Panc1 (cell line): ENCODE measurements around the gene MYH7. TPM values are rescaled to one million over a fixed set of nuclear protein-coding genes. Genes with fewer than 3 reads are reported as not detected.

Experiments
- ATAC-seq: fragments of 200-7000 bp; cut with Tn5 transposase; 2 replicates; pipeline ENCODE4 v1.9.1; 2020; ENCODE audit warnings: mild to moderate bottlenecking, moderate library complexity
- BruUV-seq: library from RNA; stranded (reverse); fragments of 400-500 nt; replicated peaks from 2 replicates; lab custom pipeline; 2021; lab: Mats Ljungman, UMichigan
- CTCF ChIA-PET: fragments of 300-600 bp; sonication (Branson Sonifier 250); formaldehyde crosslinking; loops from one replicate; lab custom pipeline; 2022; ENCODE audit warnings: antibody characterized with exemption; lab: Charles Lee
- POLR2A ChIA-PET: fragments of 300-600 bp; sonication (Branson Sonifier 250); formaldehyde crosslinking; loops from one replicate; lab custom pipeline; 2022; ENCODE audit warnings: antibody characterized with exemption; lab: Charles Lee
- DNase-seq: peaks from one replicate; pipeline ENCODE4 v3.0.0-alpha.2; 2010; ENCODE audit warnings: low read depth, low spot score
- H3K27ac ChIP-seq: 2 replicates; pipeline ENCODE4 v1.5.1; 2011; ENCODE audit warnings: mild to moderate bottlenecking, low read length, inconsistent platforms
- H3K27me3 ChIP-seq: fragments of 200-500 bp; sonication (Bioruptor generic); 2 replicates; pipeline ENCODE4 v1.6.0; 2014; ENCODE audit warnings: low read length, inconsistent platforms; ENCODE audit not compliant: control insufficient read depth, insufficient read depth
- H3K36me3 ChIP-seq: fragments of 200-500 bp; sonication (Bioruptor generic); 2 replicates; pipeline ENCODE4 v1.5.1; 2014; ENCODE audit warnings: inconsistent platforms, mild to moderate bottlenecking, low read length, moderate library complexity; ENCODE audit not compliant: control insufficient read depth, insufficient read depth
- H3K4me1 ChIP-seq: 2 replicates; pipeline ENCODE4 v1.5.1; 2011; ENCODE audit warnings: inconsistent platforms, mild to moderate bottlenecking, low read length, moderate library complexity; ENCODE audit not compliant: control insufficient read depth, insufficient read depth
- H3K4me3 ChIP-seq, 2 experiments: 2 replicates each; pipeline ENCODE4 v1.5.1; 2011 to 2012; ENCODE audit warnings: low read depth in 2 of 2, low read length in 2 of 2, mild to moderate bottlenecking in 2 of 2, inconsistent platforms in 1 of 2, moderate library complexity in 1 of 2
- H3K9me3 ChIP-seq: fragments of 200-500 bp; sonication (Bioruptor generic); 2 replicates; pipeline ENCODE4 v1.5.1; 2014; ENCODE audit warnings: low read depth, mild to moderate bottlenecking, inconsistent platforms, low read length, moderate library complexity; ENCODE audit not compliant: control insufficient read depth, insufficient read depth
- CTCF ChIP-seq: fragments of 450-650 bp; IDR thresholded peaks from 2 replicates; pipeline ENCODE4 v1.5.1; 2017; ENCODE audit warnings: mild to moderate bottlenecking
- POLR2AphosphoS5 ChIP-seq: IDR thresholded peaks from 2 replicates; pipeline ENCODE4 v1.6.1; 2012; ENCODE audit warnings: mild to moderate bottlenecking, low read depth, low read length, moderate library complexity
- REST ChIP-seq, 2 experiments: IDR thresholded peaks; 2 replicates each; pipeline ENCODE4 v1.6.1; 2011 to 2012; ENCODE audit warnings: low read depth in 2 of 2, control low read depth in 1 of 2, low read length in 1 of 2, mild to moderate bottlenecking in 1 of 2, moderate library complexity in 1 of 2; ENCODE audit not compliant: insufficient read depth in 1 of 2
- SIN3A ChIP-seq: IDR thresholded peaks from 2 replicates; pipeline ENCODE4 v1.6.1; 2012; ENCODE audit warnings: low read depth, mild to moderate bottlenecking, low read length, moderate library complexity, borderline replicate concordance; ENCODE audit not compliant: insufficient read depth
- TCF7L2 ChIP-seq: IDR thresholded peaks from 2 replicates; pipeline ENCODE4 v1.6.1; 2011; ENCODE audit warnings: mild to moderate bottlenecking, low read depth, low read length, inconsistent platforms
- in situ Hi-C: cut with HindIII; loops from 2 replicates; pipeline ENCODE4 v1.10.0; 2016; ENCODE audit warnings: low sequenced_read_pairs, low pct_unique_long_range_greater_than_20kb
- intact Hi-C: fragments of 100-400 bp; cut with micrococcal nuclease; formaldehyde crosslinking; loops from one replicate; pipeline ENCODE4 v1.10.0; 2022; ENCODE audit not compliant: unreplicated experiment
- total RNA-seq: library from RNA; stranded (reverse); gene quantifications from one replicate; pipeline ENCODE4 v1.2.1, GENCODE V29; 2021; ENCODE audit not compliant: unreplicated experiment

Gene MYH7
- total RNA-seq, 1 experiment from 2014 or later = not detected

DNA sequence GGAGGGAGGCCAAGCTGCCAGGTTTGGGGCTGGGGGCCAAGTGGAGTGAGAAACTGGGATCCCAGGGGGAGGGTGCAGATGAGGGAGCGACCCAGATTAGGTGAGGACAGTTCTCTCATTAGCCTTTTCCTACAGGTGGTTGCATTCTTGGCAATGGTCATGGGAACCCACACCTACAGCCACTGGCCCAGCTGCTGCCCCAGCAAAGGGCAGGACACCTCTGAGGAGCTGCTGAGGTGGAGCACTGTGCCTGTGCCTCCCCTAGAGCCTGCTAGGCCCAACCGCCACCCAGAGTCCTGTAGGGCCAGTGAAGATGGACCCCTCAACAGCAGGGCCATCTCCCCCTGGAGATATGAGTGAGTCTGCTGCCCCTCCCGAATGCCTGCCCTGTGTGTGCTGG lies 62.4 kb downstream of the MYH7 start:
- Histone ChIP-seq H3K36me3 (no peaks in the 10 kb centered on the region), H3K4me3 (no peak overlapping the region), H3K27me3 (no peaks in the 10 kb centered on the region), H3K27ac (no peak overlapping the region), H3K4me1 (no peaks in the 10 kb centered on the region), H3K9me3 (no peaks in the 10 kb centered on the region)
- no peak for ATAC-seq
- POLR2A ChIA-PET = no interaction called here
- intact Hi-C loops = no loop called here
- no TSS peak for BruUV-seq
- no peak for DNase-seq
- TF ChIP-seq TCF7L2 (no peak), POLR2AphosphoS5 (no peak), SIN3A (no peak), REST (IDR thresholded peaks at IDR 0.05; ENCODE audit: insufficient read depth in 1 of 2, low read depth in 2 of 2, low read length in 1 of 2) (no peak), CTCF (no peak)
- CTCF ChIA-PET = interaction anchor here (0.7 kb wide), 1 partner anchor 240 kb away, joined by 3 read pairs; no protein-coding TSS in a partner anchor
- in situ Hi-C loops = no loop called here

DNA sequence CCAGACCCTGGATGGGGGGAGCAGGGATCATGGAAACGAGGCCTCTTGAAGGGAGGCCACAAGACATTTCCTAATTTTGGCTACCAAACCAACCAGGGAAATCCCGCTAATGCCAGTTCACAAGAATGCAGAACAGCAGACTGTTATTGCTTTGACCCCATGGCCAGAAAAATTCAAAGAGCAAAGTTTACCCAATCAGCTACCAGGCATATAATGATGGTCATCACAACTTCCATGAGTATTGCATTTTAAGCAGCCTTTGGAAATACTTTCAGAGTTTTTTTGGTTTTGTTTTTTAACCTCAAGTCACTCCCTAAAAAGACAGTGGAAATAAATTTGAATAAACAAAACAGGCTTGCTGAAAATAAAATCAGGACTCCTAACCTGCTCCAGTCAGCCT lies 63.0 kb downstream of the MYH7 start, which contains the start of gene IL25:
TSS of gene IL25 (plus strand) at position 301 of the 400 bp plus-strand sequence.
- Histone ChIP-seq H3K9me3 (no peaks in the 10 kb centered on the region), H3K27ac (no peak within 1 kb of the TSS), H3K4me3 (no peak within 1 kb of the TSS), H3K4me1 (no peaks in the 10 kb centered on the region), H3K36me3 (no peaks in the 10 kb centered on the region), H3K27me3 (no peaks in the 10 kb centered on the region)
- DNase-seq (no peak), ATAC-seq (no peak)
- intact Hi-C loops = no loop called here
- in situ Hi-C loops = no loop called here
- BruUV-seq = no TSS peak
- TF ChIP-seq REST (IDR thresholded peaks at IDR 0.05; ENCODE audit: insufficient read depth in 1 of 2, low read depth in 2 of 2, low read length in 1 of 2) (no peak), CTCF (no peak), POLR2AphosphoS5 (no peak), TCF7L2 (no peak), SIN3A (no peak)
- ChIA-PET CTCF (no interaction called here), POLR2A (no interaction called here)
